ENCODE data around the gene AOPEP. TPM values are rescaled to one million over a fixed set of nuclear protein-coding genes. Genes with fewer than 3 reads are reported as not detected.
"Not testable (repeated sequence)": the region's sequence is repeated elsewhere in the genome, so short reads cannot be mapped to it uniquely, and the experiment has no call there.

AOPEP gene
- total RNA-seq, 2 experiments from 2014 or later, result 13.5 to 17.0 TPM

DNA sequence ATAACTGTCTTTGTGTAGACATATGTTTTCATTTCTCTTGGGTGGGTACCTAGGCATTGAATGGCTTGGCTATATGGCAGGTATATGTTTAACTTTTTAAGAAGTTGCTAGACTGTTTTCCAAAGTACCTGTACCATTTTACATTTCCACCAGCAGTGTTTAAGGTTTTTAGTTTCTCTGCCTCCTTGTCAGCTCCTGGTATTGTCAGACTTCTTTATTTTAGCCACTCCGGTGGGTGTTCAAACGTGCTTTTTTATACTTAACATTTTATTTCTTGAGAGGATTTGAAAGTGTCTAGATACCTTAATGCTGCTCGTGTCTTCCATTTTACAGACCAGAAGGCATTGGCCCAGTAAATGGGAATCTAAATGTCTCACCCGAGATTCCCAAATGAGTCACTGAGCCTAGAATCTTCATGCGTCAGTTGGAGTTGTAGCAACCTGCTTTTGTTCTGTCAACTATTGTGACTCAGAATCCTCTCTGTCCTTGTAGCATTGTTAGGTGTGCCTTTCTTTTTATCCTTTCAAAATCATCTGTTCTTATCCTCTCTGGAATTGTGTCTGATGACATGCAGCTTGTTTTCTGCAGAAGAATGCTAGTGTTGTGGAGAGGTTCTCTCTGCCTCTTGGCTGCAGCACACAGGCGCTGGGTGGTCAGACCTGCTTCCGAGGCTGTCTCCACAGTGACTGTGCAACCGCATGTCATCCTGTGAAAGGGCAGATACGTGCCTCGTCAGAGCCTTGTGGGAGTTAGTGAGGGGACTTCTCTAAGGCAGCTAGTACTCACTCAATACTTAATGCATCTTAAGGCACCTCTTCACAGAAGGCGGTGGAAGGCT is 291.8 kb downstream of the AOPEP start:
- no peak for DNase-seq
- no peak overlapping the region for H3K27ac Mint-ChIP-seq
- no peaks in the 10 kb centered on the region for H3K27me3 Mint-ChIP-seq
- no peak overlapping the region for H3K4me3 Mint-ChIP-seq
- ChIA-PET CTCF (no interaction called here), POLR2A (no interaction called here)
- H3K36me3 Mint-ChIP-seq (ENCODE audit: low read depth), result peaks cover 19% of the 10 kb centered on the region
- no peaks in the 10 kb centered on the region for H3K4me1 Mint-ChIP-seq
- no peaks in the 10 kb centered on the region for H3K9me3 Mint-ChIP-seq

DNA sequence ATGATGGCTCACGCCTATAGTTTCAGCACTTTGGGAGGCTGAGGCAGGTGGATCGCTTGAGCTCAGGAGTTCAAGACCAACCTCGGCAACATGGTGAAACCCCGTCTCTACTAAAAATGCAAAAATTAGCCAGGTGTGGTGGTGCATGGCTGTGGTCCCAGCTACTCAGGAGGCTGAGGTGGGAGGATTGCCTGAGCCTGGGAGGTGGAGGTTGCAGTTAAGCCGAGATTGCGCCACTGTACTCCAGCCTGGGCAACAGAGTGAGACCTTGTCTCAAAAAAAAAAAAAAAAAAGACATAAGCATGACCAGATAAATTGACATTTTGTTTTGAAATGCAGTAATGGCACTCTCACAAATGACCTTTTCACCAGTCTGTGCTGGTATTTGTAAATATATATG is 294.1 kb downstream of the AOPEP start:
- H3K4me3 Mint-ChIP-seq, H3K9me3 Mint-ChIP-seq, DNase-seq, H3K4me1 Mint-ChIP-seq, CTCF ChIA-PET, POLR2A ChIA-PET, H3K27me3 Mint-ChIP-seq, H3K27ac Mint-ChIP-seq: not testable (repeated sequence)
- H3K36me3 Mint-ChIP-seq (ENCODE audit: low read depth), result peaks cover 19% of the 10 kb centered on the region

DNA sequence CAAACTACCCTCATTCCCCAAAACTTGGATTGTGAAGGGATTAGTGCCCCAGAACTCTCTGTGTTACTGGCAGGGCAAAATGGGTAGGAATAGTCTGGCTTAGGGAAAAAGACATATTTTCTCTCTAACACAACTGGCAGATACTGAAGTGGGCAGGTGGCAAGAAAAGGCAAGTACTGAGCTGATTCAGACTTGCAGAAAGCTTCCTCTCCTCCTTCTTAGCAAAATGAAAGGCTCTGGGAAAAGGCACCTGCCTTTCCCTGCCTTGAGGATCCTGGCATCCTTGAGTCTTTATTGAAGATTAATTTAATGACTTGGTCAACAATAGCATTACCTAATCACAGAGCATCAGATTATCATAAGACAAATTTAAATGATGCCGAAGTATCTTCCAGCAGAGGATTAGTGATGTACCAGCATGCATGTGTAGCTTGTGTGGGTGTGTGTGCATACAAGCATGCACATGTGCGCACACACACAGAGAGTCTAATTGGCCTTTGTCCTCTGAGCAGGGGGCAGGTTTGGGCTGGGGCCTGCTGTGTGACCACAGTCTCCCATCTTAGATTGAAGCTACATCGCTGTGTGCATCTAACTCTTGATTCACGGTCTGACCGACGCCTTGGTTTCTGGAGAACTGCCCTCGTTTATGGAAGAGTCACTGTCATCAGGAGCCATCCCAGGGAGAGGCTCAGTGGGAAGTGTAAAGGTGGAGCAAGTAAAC is 294.8 kb downstream of the AOPEP start:
- peaks cover 19% of the 10 kb centered on the region for H3K36me3 Mint-ChIP-seq (ENCODE audit: low read depth)
- H3K9me3 Mint-ChIP-seq, result no peaks in the 10 kb centered on the region
- no peak overlapping the region for H3K27ac Mint-ChIP-seq
- ChIA-PET CTCF (no interaction called here), POLR2A (no interaction called here)
- no peaks in the 10 kb centered on the region for H3K27me3 Mint-ChIP-seq
- H3K4me1 Mint-ChIP-seq, result no peaks in the 10 kb centered on the region
- no peak for DNase-seq
- H3K4me3 Mint-ChIP-seq, result no peak overlapping the region

DNA sequence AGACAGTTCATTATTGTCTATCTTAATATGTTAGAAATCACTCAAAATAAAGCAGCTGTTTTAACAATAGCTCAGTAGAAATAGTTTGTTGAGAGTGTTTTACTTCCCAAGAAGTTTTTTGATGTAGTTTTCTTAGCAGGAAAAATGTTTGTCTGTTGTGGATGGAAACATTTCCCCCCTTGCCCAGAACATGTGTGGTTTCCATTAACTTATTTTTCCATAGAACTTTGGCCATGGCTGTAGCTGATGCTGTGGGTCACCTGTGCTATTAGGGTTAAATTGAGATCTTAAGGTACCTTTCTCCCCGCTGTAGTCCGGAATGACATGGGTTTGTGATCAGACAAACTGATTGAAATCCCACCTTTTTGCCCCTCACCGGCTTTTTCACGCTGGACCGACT is 296.2 kb downstream of the AOPEP start:
- DNase-seq, result no peak
- Mint-ChIP-seq H3K27me3 (no peaks in the 10 kb centered on the region), H3K9me3 (no peaks in the 10 kb centered on the region), H3K4me1 (no peaks in the 10 kb centered on the region), H3K27ac (no peak overlapping the region), H3K4me3 (no peak overlapping the region), H3K36me3 (ENCODE audit: low read depth) (peaks cover 15% of the 10 kb centered on the region)
- ChIA-PET CTCF (interaction anchor here (1.2 to 1.5 kb wide), 2 partner anchors 239 to 240 kb away, joined by 3 read pairs; no protein-coding TSS in a partner anchor), POLR2A (no interaction called here)

DNA sequence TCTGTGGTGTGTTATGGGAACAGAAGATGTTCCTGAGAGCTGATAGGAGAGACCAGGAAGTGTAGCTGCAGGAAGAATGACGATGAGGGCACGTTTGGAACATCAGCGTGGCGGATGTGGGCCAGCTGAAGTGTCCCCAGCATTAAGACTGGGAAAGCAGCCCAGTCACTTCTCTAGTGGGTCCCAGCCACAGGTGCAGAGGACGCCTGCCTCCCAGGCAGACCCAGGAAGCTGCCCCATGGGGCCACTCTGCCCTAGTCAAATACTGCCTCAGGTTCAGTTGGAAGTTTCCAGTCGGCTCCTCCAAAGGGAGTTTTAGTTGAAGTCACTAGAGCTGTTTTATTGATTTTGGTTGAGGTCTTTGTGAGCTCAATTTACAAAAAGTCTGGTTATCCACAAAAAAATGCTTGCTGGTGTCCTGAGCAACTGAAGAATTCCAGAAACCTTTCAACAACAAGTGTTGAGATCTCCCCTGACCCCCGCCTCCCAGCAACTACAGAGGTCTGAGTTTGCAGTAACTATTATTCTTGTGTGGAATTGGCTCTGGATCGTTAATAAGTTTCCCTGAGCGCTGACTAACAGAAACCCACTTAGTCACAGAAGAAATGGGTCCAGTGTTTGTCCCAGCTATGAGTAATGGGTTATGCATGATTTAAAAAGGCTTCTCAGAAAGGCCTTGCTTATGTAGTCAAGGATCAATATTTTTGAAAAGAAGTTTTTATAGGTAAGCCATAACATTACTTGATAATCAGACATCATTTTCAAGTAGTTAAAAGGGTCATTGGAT is 296.9 kb downstream of the AOPEP start:
- Mint-ChIP-seq H3K27me3 (no peaks in the 10 kb centered on the region), H3K4me1 (no peaks in the 10 kb centered on the region), H3K36me3 (ENCODE audit: low read depth) (peaks cover 8% of the 10 kb centered on the region), H3K9me3 (no peaks in the 10 kb centered on the region), H3K4me3 (no peak overlapping the region), H3K27ac (no peak overlapping the region)
- CTCF ChIA-PET, result interaction anchor here (1.2 to 1.5 kb wide), 2 partner anchors 239 to 241 kb away, joined by 3 read pairs; no protein-coding TSS in a partner anchor
- no peak for DNase-seq
- POLR2A ChIA-PET, result no interaction called here

DNA sequence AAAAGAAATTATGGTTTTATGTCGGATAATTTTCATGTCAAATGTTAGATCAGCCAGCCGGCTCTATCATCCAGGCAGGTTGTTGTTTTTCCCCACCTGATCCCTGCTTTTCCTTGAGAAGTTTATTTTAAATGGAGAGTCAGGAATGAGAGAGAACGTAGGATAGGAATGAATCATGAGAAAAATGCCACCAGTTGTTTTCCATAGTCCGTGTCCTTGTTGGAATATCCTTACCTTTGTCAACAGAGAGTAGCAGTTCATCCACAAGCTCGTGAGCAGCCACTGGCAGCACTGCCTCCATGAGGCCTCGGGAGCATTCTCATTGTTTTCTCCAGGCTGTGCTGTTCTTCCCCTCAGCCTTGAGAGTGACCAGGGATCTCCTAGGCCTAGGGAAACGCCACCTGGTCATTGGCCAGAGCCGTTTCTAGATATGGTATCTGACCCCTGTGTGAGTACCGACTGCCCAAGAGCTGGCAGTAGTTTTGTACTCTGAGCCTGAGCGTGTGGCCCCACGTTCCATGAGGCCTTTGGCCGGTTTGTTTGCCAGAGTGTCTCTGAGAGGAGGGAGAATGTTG is 297.7 kb downstream of the AOPEP start:
- Mint-ChIP-seq H3K36me3 (ENCODE audit: low read depth) (peaks cover 6% of the 10 kb centered on the region), H3K9me3 (no peaks in the 10 kb centered on the region), H3K4me3 (no peak overlapping the region), H3K27me3 (no peaks in the 10 kb centered on the region), H3K4me1 (no peaks in the 10 kb centered on the region), H3K27ac (no peak overlapping the region)
- POLR2A ChIA-PET, result no interaction called here
- DNase-seq, result no peak
- CTCF ChIA-PET, result interaction anchor here (1.5 kb wide), 1 partner anchor 242 kb away, joined by 3 read pairs; no protein-coding TSS in a partner anchor

DNA sequence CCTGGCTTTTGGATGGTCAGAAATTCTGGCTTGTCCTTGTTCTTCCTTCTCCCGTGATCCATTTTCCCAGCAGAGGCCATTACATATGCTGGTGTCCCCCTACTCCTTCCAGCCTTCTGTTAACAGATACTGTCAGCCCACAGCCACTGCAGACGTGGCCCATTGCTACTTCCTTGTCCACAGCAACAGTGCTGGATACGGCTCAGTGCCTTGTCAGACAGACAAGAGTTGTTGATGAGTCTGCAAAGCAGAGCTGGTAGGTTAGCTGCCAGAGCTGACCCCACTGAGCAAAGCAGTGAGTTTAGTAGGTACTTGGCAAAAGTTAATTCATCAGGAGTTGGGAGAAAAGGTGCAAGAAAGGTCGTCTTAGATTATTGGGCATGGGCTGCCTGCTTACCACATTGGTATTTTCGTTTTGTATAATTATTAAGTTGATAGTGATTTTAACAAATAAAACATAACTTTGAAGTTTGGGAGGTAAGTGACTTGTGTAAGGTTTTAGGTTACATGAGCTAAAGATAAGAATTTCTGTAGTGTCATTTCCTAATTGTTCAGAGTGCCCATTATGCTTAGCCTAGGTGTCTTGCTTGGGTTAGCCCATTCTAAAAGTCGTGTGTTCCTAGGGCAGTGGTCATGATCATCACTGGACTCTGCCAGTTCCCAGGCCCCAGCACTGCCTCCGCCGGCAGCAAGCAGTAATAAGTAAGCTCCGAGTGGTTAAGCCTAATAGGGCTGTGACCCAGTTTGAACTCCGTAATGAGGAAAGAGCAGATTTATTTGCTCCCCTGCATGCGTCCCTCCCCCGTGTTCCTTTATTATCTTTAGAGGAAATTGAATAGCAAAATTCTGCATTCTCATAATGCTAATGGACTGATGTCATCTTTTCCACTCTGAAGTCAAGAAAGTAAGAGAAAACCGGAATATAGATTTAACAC is 299.0 kb downstream of the AOPEP start:
- POLR2A ChIA-PET, result no interaction called here
- no peaks in the 10 kb centered on the region for H3K36me3 Mint-ChIP-seq (ENCODE audit: low read depth)
- H3K4me1 Mint-ChIP-seq, result no peaks in the 10 kb centered on the region
- no peaks in the 10 kb centered on the region for H3K27me3 Mint-ChIP-seq
- no peak overlapping the region for H3K27ac Mint-ChIP-seq
- DNase-seq, result no peak
- H3K4me3 Mint-ChIP-seq, result no peak overlapping the region
- no peaks in the 10 kb centered on the region for H3K9me3 Mint-ChIP-seq
- CTCF ChIA-PET, result interaction anchor here (1.4 kb wide), 1 partner anchor 9 kb away, joined by 3 read pairs; no protein-coding TSS in a partner anchor

DNA sequence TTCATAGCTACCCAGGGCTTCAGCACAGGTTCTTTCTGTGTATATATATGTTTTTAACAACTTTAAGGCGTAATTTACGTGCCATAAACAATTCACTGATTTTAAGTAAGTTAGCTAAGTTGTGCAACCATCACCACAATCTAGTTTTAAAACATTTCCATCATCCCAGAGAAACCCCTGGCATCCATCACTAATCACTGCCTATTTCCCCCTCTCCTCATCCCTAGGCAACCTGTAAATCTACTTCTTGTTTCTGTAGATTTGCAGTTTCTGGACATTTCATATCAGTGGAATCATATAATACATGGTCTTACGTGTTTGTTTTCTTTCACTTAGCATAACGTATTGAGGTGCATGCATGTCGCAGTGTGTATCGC is 299.6 kb downstream of the AOPEP start:
- no peak overlapping the region for H3K27ac Mint-ChIP-seq
- no peaks in the 10 kb centered on the region for H3K36me3 Mint-ChIP-seq (ENCODE audit: low read depth)
- no peak overlapping the region for H3K4me3 Mint-ChIP-seq
- no peak for DNase-seq
- H3K27me3 Mint-ChIP-seq, result no peaks in the 10 kb centered on the region
- ChIA-PET POLR2A (no interaction called here), CTCF (interaction anchor here (1.4 kb wide), 1 partner anchor 9 kb away, joined by 3 read pairs; no protein-coding TSS in a partner anchor)
- H3K4me1 Mint-ChIP-seq, result peaks cover 3% of the 10 kb centered on the region
- H3K9me3 Mint-ChIP-seq, result no peaks in the 10 kb centered on the region

DNA sequence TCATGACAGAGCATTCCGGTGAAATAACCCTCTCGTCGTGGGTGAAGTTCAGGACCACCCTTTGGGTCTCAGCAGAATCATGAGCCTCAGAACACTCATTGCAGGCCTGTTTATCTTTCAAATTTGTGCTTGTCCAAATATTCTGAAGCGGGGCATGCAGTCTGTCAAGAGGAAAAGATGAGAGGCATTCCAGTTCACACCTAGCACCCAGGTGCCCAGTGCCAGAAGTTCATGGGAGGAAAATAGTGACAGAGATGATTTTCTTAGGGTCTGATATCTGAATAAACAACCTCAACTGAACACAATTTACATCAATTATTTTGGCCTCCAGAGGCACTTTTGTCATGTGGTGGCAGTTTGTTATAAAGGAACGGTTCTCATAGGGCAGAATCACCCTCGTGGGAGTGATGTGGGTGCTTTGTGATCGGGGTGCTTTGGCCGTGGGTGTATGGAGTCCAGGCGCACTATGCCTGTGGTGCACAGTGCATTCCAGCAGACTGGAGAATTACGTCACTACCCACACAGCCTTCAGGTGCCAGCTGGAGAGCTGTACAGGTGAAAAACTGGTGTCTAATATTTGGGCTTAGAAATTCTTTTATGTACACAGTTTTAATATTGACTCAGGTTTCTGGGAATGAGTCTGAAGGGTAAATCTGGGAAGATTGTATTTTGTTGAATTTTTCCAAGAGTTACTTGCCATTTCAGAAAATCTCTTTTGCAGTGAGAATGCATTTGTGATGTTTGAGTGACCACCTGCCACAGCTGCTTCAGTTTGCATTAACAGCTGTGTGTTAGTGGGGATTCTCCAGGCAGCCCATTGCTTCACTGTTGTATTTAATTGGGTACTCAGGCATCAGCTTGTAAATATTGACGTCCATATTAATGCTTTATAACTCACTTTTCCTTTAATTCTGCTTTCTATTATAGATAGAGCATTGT is 301.7 kb downstream of the AOPEP start:
- H3K9me3 Mint-ChIP-seq, result no peaks in the 10 kb centered on the region
- H3K27me3 Mint-ChIP-seq, result no peaks in the 10 kb centered on the region
- no peak for DNase-seq
- H3K36me3 Mint-ChIP-seq (ENCODE audit: low read depth), result no peaks in the 10 kb centered on the region
- H3K27ac Mint-ChIP-seq, result no peak overlapping the region
- POLR2A ChIA-PET, result no interaction called here
- H3K4me3 Mint-ChIP-seq, result no peak overlapping the region
- CTCF ChIA-PET, result no interaction called here
- H3K4me1 Mint-ChIP-seq, result peaks cover 7% of the 10 kb centered on the region

DNA sequence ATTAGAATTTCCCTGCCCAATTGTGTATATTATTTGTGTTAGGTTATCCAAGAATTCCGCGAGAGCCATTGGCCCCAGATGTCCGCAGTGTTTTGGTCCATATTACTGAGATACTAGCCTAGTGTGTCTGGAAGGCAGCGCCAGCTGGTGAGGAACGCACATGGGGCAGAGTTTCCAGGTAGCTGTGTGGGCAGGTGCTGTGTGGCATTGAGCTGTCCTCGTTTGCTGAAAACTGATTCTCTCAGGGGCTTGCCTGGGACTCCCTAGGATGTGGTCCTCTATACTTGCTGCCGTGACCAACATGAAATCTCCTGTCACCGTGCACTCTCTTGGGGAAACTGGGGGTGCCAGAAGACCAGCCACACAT is 302.3 kb downstream of the AOPEP start:
- no peak overlapping the region for H3K4me3 Mint-ChIP-seq
- no peaks in the 10 kb centered on the region for H3K27me3 Mint-ChIP-seq
- H3K27ac Mint-ChIP-seq, result no peak overlapping the region
- no peaks in the 10 kb centered on the region for H3K36me3 Mint-ChIP-seq (ENCODE audit: low read depth)
- CTCF ChIA-PET, result no interaction called here
- no peaks in the 10 kb centered on the region for H3K9me3 Mint-ChIP-seq
- DNase-seq, result no peak
- peaks cover 7% of the 10 kb centered on the region for H3K4me1 Mint-ChIP-seq
- POLR2A ChIA-PET, result no interaction called here

DNA sequence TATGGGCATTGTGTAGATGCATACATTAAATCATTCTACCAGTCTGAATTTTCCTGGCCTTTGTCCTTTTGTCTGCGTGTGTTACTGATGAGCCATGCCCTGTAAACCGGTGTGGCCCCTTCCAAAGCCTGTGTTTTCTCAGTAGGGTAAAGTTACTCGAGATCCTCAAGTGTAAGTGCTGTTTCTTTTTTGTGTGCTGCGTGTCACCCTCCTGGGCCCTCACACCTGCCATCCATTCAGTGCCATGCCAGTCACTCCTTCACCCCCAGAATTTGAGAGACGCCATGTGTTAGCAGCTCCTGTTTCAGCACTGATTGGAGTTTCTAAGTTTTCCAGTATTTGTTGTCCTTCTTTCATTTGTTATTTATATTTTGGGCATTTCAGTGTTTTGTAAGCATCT is 302.8 kb downstream of the AOPEP start:
- no peak overlapping the region for H3K4me3 Mint-ChIP-seq
- POLR2A ChIA-PET, result no interaction called here
- CTCF ChIA-PET, result no interaction called here
- peaks cover 7% of the 10 kb centered on the region for H3K4me1 Mint-ChIP-seq
- H3K27ac Mint-ChIP-seq, result no peak overlapping the region
- no peak for DNase-seq
- H3K9me3 Mint-ChIP-seq, result no peaks in the 10 kb centered on the region
- no peaks in the 10 kb centered on the region for H3K27me3 Mint-ChIP-seq
- no peaks in the 10 kb centered on the region for H3K36me3 Mint-ChIP-seq (ENCODE audit: low read depth)

Data from activated CD4-positive, alpha-beta memory T cell treated with anti-CD3 and anti-CD28 coated beads, Interleukin-2, amount 10 ng/mL, durations not matched to agents 7 days and 5 days (primary cell).